ENCODE results near the gene UGT1A6.
"Not testable (repeated sequence)": the region's sequence is repeated elsewhere in the genome, so short reads cannot be mapped to it uniquely, and the experiment has no call there.

Gene UGT1A6

DNA sequence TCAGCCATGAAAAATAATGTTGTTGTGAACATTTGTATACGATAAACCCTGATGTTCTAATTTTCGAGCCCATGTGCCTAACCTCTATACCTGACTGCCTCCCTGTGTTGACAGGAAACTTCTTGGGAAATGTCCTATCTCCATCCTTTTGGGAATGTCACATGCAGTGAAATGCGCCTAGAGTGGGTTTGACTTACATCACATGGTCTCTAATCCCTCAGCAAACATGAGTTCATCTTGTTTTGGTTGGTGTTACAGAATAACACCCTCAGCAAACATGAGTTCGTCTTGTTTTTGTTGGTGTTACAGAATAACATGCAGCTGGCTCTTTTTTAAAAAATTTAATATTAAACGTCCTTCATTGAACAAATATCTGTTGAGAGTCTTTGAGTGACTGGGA is 4.3 kb upstream of the UGT1A6 start:
- no peak for DNase-seq

DNA sequence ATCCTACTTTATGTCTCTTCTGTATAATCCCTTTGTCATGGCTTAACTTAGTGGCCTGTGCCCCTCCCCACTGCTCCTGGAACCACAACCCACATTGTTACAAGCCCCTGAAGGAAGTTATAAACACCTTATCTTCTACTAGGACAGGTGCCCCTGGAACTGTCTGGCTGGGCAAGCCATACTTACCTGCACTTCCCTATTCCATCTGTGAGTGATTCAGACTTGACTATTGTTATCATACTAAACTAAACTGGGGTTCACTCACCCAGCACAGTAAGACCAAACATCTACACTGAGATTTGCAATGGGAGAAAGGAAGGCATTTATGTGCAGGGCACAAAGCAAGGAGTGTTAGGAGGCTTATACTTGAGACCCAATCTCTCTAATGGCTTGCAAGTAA is 3.7 kb upstream of the UGT1A6 start:
- DNase-seq: no peak

DNA sequence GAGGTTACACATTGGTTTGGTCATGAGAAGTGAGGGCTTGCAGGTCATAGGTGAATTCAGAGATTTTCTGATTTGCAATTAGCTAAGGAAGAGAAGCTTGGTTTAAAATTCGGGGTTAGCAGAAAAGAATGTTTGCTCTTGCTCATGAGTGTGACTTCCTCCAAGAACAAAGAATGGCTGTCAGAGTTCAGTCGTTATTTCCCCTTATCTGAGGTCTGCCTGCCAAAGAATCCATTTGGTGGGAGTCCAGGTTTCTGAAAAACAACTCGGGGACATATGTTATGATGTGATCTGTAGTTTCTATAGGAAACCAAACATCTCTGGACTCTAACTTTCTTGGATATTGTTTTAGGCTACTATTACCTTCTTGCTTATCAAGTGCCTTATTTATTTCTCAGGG is 3.2 kb upstream of the UGT1A6 start:
- DNase-seq: no peak

DNA sequence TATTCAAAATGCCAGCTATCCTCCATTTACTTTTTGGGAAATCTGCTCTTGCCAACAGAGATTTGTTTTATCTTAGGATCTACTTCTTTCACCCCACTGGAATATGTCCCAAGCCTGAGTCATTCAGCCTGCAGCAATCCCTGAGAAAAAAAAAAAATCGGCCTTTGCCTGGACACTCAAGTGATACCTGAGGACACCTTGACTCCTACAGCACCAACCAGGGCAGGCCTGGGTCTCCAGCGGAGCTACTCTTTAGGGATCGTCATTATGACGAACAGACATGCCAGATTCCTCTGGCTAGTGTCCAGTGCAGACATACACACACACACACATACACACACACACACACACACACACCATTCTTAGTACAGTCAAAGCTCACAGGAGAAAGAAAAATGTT is 2.2 kb upstream of the UGT1A6 start:
- DNase-seq: no peak

DNA sequence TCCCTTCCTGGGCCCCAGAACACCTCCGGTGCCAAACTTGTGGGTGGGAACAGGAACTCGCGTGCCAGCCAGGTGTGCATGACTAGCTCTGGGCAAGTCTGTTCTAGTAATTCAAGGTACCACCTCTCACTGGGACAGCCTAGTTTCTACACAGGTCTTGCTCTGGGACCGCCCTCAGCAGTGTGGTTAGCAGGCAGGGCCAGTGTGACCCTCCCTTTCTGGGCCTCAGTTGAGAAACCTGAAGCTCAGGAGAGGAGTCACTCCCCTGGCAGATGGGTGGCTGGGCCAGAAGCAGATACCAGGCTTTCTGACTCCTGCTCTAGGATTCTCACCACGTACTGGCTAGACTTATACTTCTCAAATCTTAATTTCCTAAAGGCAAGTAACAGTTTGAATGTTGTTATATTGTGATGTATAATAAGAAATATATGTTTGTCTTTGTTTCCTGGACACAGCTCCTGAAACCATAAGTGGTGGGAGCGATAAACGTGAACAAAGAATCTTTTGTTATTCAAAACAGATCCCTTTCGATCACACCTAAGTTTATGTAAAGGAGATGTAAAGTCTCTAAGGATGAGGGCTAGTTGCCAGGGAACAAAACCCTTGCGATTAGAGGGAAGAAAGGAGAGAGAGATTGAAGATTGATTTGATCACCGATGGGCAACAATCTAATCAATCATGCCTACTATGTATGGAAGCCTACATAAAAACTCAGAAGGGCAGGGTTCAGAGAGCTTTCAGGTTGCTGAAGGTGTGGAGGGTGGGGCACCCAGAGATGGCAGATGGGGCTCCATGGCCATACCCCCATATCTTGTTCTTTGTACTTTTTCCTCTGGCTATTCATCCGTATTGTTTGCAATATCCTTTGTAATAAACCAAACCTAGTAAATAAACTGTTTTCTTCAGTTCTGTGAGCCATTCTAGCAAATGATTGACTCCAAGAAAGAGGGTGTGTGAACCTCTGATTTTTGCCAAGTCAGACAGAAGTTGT is 952 bp upstream of the UGT1A6 start:
- no peak for DNase-seq

DNA sequence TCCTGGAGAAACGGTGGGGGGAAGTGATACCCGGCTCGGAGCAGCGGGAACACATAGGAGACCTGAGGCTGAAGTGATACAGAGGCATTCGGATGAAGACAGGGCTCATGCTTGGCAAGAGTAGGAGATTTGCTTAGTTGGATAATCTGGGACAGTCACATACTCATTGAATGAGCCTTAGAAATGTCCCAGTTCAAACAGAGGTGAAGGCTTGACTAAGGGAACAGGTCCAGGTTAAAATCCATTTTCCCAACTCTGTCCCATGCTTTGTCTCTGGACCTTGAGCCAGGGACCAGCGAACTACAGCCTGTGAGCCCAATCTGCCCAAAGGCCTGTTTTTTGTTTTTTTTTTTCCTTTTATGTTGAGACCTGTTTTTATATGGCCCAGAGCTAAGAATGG is 1.3 kb downstream of the UGT1A6 start:
- DNase-seq: no peak

DNA sequence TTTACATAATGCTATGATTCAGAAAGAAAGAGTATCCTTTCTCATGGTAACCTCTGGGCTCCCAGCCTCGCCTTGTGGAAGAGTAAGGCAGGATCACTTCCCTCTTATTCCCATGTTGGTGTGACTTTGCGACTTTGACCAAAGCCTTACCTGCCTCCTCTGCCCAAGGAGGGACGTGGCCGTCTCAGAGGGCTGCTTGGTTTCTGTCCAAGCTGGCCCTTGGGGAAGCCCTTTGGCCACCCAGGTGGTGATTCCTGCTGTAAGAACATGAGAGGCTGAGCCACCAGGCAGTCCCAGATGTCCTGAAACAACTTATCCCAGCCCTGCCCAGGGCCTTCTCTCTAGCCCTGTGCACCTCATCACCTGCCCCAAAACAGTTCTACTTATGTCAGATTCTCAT is 6.0 kb downstream of the UGT1A6 start:
- no peak for DNase-seq

DNA sequence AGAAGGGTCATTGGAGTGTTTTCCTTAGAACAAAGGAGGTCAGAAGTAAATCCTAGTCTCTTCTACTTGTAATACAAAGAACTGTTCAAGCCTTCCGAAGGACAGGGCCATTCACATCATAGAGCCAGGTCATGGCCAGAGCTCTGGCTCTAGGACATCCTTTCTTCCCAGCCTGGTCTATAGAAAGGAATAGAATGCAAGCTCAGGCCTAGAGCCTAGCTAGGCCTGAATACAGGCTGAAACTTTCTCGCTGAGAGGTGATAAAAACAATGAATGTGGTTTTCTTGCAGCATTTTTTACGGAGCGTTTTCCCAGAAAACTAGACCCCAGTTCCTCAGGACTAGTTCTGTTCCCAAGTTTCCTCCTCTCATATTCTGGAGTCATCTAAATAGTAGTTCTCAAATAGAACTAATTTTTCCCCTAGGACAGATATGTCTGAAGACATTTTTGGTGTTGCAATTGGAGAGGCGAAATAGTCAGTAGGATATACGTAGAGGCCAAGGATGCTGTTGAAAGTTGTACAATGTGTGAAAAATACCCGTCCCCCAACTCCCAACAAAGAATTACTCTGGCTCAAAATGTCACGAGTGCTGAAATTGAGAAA is 6.8 kb downstream of the UGT1A6 start:
- no peak for DNase-seq

DNA sequence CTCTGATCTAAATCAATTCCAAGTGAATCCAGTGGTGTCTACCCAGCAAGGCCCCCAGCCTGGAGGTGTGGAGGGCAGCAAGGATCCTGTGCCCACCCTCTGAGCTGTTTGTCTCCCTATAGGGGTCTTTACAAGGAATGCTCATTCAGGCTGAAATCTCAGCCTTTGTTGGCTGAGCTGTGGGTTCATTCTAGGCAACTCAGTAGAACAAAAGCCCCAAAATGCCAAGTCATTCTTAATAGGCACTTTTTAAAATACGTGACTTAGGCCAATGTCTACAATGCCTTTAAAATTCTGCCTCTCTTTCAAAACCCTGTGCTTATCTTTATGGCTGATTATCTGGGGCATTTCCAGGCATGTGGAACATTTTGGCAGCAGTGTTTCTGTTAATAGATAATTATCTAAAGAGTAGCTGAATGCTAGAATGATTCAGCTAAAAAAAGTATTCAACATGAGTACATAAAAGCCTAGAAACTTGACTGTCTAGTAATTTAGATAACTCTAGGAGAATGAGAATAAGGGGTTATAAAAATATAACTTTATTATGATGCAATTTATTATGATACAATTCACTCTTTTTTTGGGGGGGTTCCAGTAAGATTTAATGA is 7.4 kb downstream of the UGT1A6 start:
- no peak for DNase-seq

DNA sequence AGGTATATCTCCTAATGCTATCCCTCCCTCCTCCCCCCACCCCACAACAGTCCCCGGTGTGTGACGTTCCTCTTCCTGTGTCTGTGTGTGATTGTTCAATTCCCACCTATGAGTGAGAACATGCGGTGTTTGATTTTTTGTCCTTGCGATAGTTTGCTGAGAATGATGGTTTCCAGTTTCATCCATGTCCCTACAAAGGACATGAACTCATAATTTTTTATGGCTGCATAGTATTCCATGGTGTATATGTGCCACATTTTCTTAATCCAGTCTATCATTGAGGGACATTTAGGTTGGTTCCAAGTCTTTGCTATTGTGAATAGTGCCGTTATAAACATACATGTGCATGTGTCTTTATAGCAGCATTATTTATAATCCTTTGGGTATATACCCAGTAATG is 8.2 kb downstream of the UGT1A6 start:
- DNase-seq: not testable (repeated sequence)

DNA sequence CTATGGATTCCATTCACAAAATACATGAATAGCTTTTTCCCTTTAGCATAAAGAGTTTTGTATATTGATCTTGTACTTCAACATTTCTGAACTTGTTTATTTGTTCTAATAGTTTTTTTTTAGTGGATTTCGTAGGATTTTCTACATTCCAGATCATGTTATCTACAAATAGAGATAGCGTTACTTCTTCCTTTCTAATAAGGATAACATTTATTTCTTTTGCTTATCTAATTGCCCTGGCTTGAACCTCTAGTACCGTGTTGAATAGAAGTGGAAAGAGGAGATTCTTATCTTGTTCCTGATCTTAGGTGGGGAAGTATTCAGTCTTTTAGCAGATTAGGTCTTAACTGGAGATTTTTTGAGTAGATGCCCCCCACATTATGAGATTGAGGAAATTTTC is 9.5 kb downstream of the UGT1A6 start:
- DNase-seq: no peak

DNA sequence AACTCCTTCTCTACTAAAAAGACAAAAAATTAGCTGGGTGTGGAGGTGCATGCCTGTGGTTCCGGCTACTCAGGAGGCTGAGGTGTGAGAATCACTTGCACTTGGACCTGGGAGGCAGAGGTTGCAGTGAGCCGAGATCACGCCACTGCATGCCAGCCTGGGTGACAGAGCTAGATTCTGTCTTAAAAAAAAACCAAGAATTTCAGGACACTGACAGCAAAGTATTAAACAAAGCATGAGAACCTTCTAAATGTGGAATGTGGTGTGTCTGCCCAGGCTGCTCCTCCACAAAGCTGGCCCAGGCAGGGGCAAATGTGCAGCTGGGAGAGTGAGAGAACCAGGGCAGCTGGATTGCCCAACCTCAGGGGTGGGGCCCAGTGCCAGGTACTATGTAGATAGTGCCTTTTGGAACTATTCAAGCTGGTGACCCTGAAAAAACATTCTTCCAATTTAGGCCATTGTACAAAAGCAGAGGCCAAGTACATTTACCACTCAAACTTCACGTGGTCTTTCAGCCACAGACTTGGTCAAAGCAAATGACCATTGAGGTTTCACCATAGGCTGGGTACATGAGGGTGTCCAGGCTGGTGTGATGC is 13.3 kb downstream of the UGT1A6 start:
- DNase-seq: no peak

DNA sequence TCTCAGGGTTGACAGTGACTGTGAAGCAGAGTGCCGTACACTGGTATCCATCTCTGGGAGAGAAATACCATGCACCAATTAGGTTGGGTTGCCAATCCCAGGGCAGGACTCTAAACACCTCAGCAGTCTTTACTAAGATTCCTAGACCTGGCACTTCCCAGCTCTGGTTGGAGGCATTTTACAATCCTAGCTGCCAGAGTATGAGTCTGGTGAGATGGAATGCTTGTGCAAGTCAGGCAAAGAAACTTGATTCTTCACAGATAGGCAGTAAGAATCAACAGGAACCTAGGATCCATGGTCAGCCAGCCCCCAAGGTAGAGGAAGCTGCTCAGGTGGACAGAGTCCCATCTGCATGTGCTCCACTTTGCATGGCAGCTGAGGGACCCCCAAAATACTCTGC is 14.0 kb downstream of the UGT1A6 start:
- DNase-seq: no peak

DNA sequence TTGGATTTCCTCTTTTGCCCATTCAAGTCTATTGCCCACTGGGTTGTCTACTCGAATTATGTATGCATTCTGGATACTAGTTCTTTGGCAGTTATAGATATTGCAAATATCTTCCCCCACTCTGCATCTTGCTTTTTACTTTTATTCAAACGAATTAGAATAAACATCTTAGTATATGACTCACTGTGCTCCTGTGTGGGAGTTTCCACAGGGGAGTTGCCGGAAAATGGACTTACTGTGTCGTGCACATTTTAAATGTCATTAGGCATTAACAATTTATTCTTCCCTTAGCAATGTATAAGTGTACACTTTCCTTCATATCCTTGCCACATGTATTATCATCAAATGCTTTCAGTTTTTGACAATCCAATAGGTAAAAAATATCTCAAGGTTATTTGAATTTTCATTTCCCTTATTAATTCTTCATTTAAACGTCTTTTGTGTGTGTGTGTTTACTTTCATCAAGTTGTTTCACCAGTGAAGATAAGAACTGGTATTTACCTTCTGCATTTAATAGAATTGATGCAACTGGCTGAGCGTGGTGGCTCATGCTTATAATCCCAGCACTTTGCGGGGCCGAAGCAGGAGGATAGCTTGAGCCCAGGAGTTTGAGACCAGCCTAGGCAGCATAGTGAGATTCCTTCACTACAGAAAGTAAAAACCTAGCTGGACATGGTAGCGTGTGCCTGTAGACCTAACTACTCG is 15.4 kb downstream of the UGT1A6 start:
- DNase-seq: no peak

DNA sequence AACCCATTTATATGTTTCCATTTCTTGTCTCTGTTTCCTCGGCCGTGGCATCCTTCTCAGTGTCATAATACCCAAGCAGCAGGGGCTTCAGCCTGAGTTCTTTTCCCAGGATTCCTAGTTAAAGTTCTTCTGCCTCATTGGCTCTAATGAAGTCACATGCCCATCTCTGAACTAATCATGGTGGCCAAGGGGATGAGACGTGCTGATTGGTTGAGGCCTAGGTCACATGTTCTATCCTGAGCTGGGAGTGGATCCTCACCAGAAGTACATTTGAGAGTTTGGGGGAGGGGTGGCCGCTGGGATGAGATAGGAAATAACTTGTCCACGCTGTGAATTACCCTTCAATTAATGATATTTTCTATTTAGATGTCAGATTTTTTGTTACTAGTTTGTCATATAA is 16.3 kb downstream of the UGT1A6 start:
- DNase-seq: no peak

DNA sequence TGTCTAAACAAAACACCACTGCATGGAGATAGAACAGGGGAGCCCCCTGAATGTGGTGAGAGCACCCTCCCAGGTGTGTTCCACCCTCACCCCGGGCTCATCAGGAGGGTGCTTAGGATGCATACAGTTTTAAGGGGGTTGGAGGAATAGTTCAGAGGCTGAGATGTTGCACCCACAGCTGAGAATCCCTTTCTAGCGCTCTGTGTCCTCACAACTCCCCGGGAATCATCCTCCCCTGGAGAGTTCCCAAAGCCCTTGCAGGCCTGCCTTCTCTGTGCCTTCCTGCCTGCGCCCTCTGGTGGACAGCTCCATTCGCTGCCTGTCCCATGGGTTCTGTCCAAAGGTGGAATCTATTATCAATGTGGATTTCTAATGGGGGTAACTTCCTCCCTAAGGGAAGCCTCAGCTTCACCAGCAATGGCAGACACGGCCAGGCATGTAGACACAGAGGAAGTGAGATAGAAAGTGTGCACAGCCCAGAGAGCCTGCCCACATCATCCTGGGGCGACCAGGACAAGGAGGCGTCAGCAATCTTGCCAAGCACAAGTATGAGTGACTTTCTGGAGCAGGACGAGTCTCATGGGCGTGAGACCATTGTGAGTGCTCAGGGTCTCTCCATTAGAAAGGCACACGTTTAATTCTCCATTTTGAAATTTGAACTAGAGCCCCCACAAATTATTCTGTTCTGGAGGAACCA is 18.8 kb downstream of the UGT1A6 start:
- peak; percentile 64 for DNase-seq

DNA sequence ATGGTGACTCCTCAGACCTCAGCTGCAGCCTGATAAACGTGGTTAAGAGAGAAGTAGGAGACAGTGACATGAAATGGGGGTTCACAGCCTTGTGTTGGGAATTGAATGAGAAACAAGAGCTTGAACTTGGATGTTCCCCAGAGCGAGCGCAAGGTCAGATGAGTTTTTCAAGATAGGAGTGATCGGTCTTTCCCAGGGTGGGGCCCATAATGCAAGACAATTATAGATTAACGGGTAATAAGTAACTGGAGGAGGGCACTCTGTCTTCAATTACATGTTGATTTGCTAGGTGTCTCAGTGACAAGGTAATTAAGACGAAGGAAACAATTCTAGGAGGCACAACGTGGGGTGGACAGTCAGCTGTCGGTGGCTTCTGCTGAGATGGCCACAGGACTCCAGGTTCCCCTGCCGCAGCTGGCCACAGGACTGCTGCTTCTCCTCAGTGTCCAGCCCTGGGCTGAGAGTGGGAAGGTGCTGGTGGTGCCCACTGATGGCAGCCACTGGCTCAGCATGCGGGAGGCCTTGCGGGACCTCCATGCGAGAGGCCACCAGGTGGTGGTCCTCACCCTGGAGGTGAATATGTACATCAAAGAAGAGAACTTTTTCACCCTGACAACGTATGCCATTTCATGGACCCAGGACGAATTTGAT is 20.0 kb downstream of the UGT1A6 start, which contains the start of gene UGT1A5:
UGT1A5 (plus strand) TSS at position 297 of the 651 bp plus-strand sequence; CDS start at position 382, 85 bp downstream.
- no peak for DNase-seq

DNA sequence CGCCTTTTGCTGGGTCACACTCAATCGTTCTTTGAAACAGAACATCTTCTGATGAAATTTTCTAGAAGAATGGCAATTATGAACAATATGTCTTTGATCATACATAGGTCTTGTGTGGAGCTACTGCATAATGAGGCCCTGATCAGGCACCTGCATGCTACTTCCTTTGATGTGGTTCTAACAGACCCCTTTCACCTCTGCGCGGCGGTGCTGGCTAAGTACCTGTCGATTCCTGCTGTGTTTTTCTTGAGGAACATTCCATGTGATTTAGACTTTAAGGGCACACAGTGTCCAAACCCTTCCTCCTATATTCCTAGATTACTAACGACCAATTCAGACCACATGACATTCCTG is 20.5 kb downstream of the UGT1A6 start:
- DNase-seq: no peak

DNA sequence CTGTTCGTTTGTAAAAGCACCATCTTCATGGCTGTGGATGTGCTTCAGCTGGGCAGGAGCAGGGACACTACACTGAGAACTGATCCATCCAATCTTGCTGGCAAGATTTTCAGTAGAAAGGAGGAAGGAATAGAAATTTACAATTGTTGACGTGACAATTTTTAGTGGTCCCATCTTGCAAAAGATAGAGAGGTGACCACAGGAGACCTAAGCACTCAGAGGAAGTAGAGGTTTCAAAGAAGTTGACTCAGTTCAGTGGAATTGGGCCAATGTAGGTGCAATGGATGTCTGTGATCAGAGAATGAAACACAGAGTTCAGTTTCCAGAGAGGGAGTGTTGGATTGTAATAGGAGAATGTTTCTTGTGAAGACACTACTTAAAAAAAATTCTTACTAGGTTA is 21.4 kb downstream of the UGT1A6 start:
- no peak for DNase-seq

DNA sequence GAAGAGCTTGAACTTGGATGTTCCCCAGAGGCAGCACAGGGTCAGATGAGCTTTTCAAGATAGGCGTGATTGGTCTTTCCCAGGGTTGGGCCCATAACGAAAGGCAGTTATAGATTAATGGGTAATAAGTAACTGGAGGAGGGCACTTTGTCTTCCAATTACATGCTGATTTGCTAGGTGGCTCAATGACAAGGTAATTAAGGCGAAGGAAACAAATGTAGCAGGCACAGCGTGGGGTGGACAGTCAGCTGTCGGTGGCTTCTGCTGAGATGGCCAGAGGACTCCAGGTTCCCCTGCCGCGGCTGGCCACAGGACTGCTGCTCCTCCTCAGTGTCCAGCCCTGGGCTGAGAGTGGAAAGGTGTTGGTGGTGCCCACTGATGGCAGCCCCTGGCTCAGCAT is 25.9 kb downstream of the UGT1A6 start, which contains the start of gene UGT1A4:
UGT1A4 (plus strand) TSS at position 185 of the 400 bp plus-strand sequence; CDS start at position 270, 85 bp downstream.
- DNase-seq: no peak

DNA sequence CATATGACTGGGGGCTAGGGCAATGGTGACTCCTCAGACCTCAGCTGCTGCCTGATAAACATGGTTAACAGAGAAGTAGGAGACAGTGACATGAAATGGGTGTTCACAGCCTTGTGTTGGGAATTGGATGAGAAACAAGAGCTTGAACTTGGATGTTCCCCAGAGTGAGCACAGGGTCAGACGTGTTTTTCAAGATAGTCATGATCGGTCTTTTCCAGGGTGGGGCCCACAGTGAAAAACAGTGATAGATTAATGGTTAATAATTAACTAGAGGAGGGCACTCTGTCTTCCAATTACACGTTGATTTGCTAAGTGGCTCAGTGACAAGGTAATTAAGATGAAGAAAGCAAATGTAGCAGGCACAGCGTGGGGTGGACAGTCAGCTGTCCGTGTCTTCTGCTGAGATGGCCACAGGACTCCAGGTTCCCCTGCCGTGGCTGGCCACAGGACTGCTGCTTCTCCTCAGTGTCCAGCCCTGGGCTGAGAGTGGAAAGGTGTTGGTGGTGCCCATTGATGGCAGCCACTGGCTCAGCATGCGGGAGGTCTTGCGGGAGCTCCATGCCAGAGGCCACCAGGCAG is 36.1 kb downstream of the UGT1A6 start, which contains the start of gene UGT1A3:
UGT1A3 (plus strand) TSS at position 320 of the 579 bp plus-strand sequence; CDS start at position 405, 85 bp downstream.
- DNase-seq: no peak
